K562 (cell line): ENCODE data around the gene HOXD9. TPM values are rescaled to one million over a fixed set of nuclear protein-coding genes. Genes with fewer than 3 reads are reported as not detected.

Experiments
- ATAC-seq: fragments of 200-7000 bp; cut with Tn5 transposase; 3 replicates; pipeline ENCODE4 v1.9.1; 2020; ENCODE audit warnings: moderate library complexity
- BruUV-seq: library from RNA; stranded (reverse); fragments of 400-500 nt; replicated peaks from 2 replicates; lab custom pipeline; 2021; lab: Mats Ljungman, UMichigan
- CTCF ChIA-PET: fragments of 300-600 bp; formaldehyde crosslinking; extraction: SDS; loops from one replicate; lab custom pipeline; 2021; ENCODE audit warnings: low intra/inter-chr PET ratio; lab: Yijun Ruan, JAX
- POLR2A ChIA-PET: fragments of 300-600, 350-650 bp; sonication (Branson Sonifier 250); formaldehyde crosslinking; extraction: SDS; loops from one replicate; lab custom pipeline; 2021; ENCODE audit warnings: antibody characterized with exemption, inconsistent platforms; lab: Yijun Ruan, JAX
- DNase-seq, 4 experiments: peaks; one replicate each; pipeline versions ENCODE4 v3.0.0 to v3.0.0-alpha.2; 2011 to 2018; ENCODE audit warnings: low spot score in 3 of 4, mixed read lengths in 3 of 4; ENCODE audit errors: extremely low read depth in 1 of 4
- FAIRE-seq: peaks from 2 replicates; lab custom pipeline; 2011; peaks lifted over from hg19 to GRCh38; lab: Jason Lieb, UNC
- H2AFZ ChIP-seq: 2 replicates; pipeline ENCODE4 v1.6.0; 2011; ENCODE audit warnings: low read depth, low read length, control low read depth, inconsistent platforms
- H3K27ac ChIP-seq: fragments of 200-600 bp; 3 replicates; pipeline ENCODE4 v1.8.0; 2011; ENCODE audit warnings: low read depth, mild to moderate bottlenecking, control low read depth, inconsistent platforms, low read length, moderate library complexity, mixed read lengths; ENCODE audit errors: extremely low read depth
- H3K27me3 ChIP-seq, 2 experiments: fragments of 300-600 bp in 1 of 2; 2 replicates in 1 of 2; 3 replicates in 1 of 2; pipeline versions ENCODE4 v1.6.0 to v1.8.0; 2011; ENCODE audit warnings: inconsistent platforms in 2 of 2, low read length in 2 of 2, mild to moderate bottlenecking in 1 of 2, mixed read lengths in 1 of 2, moderate library complexity in 1 of 2; ENCODE audit not compliant: control insufficient read depth in 2 of 2, insufficient read depth in 2 of 2
- H3K36me3 ChIP-seq: fragments of 300-600 bp; 3 replicates; pipeline ENCODE4 v1.8.0; 2011; ENCODE audit warnings: mild to moderate bottlenecking, low read length, inconsistent platforms; ENCODE audit not compliant: control insufficient read depth, insufficient read depth
- H3K4me1 ChIP-seq, 2 experiments: fragments of 200-600 bp in 1 of 2; replicated peaks in 1 of 2; 2 replicates in 1 of 2; 3 replicates in 1 of 2; pipeline versions ENCODE4 v1.5.1 to v1.8.0; 2011; ENCODE audit warnings: inconsistent platforms in 2 of 2, low read length in 2 of 2, mild to moderate bottlenecking in 1 of 2, mixed read lengths in 1 of 2, moderate library complexity in 1 of 2; ENCODE audit not compliant: control insufficient read depth in 2 of 2, insufficient read depth in 2 of 2
- H3K4me2 ChIP-seq: 2 replicates; pipeline ENCODE4 v1.6.1; 2011; ENCODE audit warnings: low read length, control low read depth, inconsistent platforms, mixed read lengths; ENCODE audit not compliant: insufficient read depth
- H3K4me3 ChIP-seq: fragments of 200-600 bp; sonication (generic), shearing (Covaris generic); 2 replicates; pipeline ENCODE4 v1.5.1; 2016; ENCODE audit warnings: control low read depth, inconsistent platforms
- H3K79me2 ChIP-seq: fragments of 200-600 bp; 3 replicates; pipeline ENCODE4 v1.8.0; 2011; ENCODE audit warnings: low read length, inconsistent platforms; ENCODE audit not compliant: control insufficient read depth, insufficient read depth
- H3K9ac ChIP-seq, 2 experiments: 2 replicates each; pipeline versions ENCODE4 v1.6.0 to v1.6.1; 2011; ENCODE audit warnings: low read depth in 2 of 2, low read length in 2 of 2, control low read depth in 1 of 2, inconsistent platforms in 1 of 2, mild to moderate bottlenecking in 1 of 2, mixed read lengths in 1 of 2; ENCODE audit not compliant: insufficient read depth in 1 of 2
- H3K9me1 ChIP-seq: one replicate; pipeline ENCODE4 v1.6.0; 2011; ENCODE audit warnings: inconsistent platforms, mild to moderate bottlenecking, low read length, moderate library complexity; ENCODE audit not compliant: control insufficient read depth, insufficient read depth
- H3K9me3 ChIP-seq: replicated peaks from 2 replicates; pipeline ENCODE4 v1.5.1; 2011; ENCODE audit warnings: low read depth, low read length, inconsistent platforms; ENCODE audit not compliant: control insufficient read depth, insufficient read depth
- H4K20me1 ChIP-seq: replicated peaks from 2 replicates; pipeline ENCODE4 v1.6.1; 2011; ENCODE audit warnings: low read length, inconsistent platforms, mixed read lengths; ENCODE audit not compliant: control insufficient read depth, insufficient read depth
- EGR1 ChIP-seq: fragments of 450-650 bp; conservative IDR thresholded peaks from 2 replicates; pipeline ENCODE4 v1.6.1; 2017; ENCODE audit warnings: mild to moderate bottlenecking
- MYBL2 ChIP-seq, 2 experiments: fragments of 450-650 bp in 1 of 2; sonication (generic) in 1 of 2; formaldehyde crosslinking in 1 of 2; IDR thresholded peaks; 2 replicates each; pipeline versions ENCODE4 v1.6.1 to v1.8.1; 2017 to 2022; ENCODE audit warnings: borderline replicate concordance in 1 of 2, inconsistent platforms in 1 of 2, low read depth in 1 of 2, mild to moderate bottlenecking in 1 of 2, missing genetic modification reagents in 1 of 2, moderate library complexity in 1 of 2
- RNF2 ChIP-seq: sonication (generic); IDR thresholded peaks from 2 replicates; pipeline ENCODE4 v1.6.1; 2016
- VEZF1 ChIP-seq: fragments of 200-800 bp; sonication (Bioruptor generic); IDR thresholded peaks from 2 replicates; pipeline ENCODE4 v1.6.1; 2017; ENCODE audit warnings: missing genetic modification characterization, missing compliant biosample characterization
- ZBTB2 ChIP-seq: fragments of 450-650 bp; IDR thresholded peaks from 2 replicates; pipeline ENCODE4 v1.6.1; 2016; ENCODE audit warnings: antibody characterized with exemption
- ZNF766 ChIP-seq: fragments of 200-800 bp; sonication (Bioruptor generic); conservative IDR thresholded peaks from 2 replicates; pipeline ENCODE4 v1.6.1; 2016; ENCODE audit warnings: missing genetic modification characterization, missing compliant biosample characterization
- WGBS: fragments of 100-300 bp; shearing (Covaris generic); methylation state at CpG from one replicate; pipeline ENCODE4 v1.1.6; 2016; ENCODE audit warnings: low coverage, mixed read lengths; ENCODE audit not compliant: insufficient coverage; ENCODE audit errors: missing lambda C conversion rate; 5-methylcytosine and 5-hydroxymethylcytosine counted together
- in situ Hi-C: fragments of 300-500 bp; cut with MboI; formaldehyde crosslinking; loops from 4 replicates; pipeline ENCODE4 v1.15.0; 2018; ENCODE audit warnings: inconsistent platforms, mixed read lengths
- intact Hi-C: fragments of 100-400 bp; cut with micrococcal nuclease; formaldehyde crosslinking; loops from 2 replicates; pipeline ENCODE4 v1.14.2; 2022
- polyA plus RNA-seq, 8 experiments: library from polyadenylated mRNA; depleted of rRNA in 4 of 8; stranded (reverse) in 5 of 8; unstranded in 3 of 8; fragments of >200 nt; fragmentation: Nextera tagmentation in 2 of 8; fragmentation: Illumina TruSeq in 1 of 8; extraction: Ambion mirVana in 2 of 8; extraction: Trizol in 1 of 8; gene quantifications; 2 replicates each; pipeline versions ENCODE4 v1.2.1 to v1.2.3, GENCODE V29; 2011 to 2014; ENCODE audit warnings: inconsistent platforms in 1 of 8, missing spikeins in 1 of 8
- total RNA-seq, 7 experiments: library from RNA; depleted of rRNA in 6 of 7; stranded (reverse); fragments of >200 nt in 6 of 7; fragmentation: Illumina TruSeq in 2 of 7; extraction: Trizol in 2 of 7; gene quantifications; 2 replicates each; pipeline versions ENCODE4 v1.2.1 to v1.2.3, GENCODE V29; 2011 to 2021; ENCODE audit warnings: low replicate concordance in 1 of 7

Gene HOXD9
- total and polyA plus RNA-seq, 9 of the 15 experiments (the other 6 are each of a cell fraction or from before 2014, with no cell fraction given), result not detected

GRCh38 chr2:176079285-176079830, 43.2 kb upstream of the HOXD9 start:
- Histone ChIP-seq H3K79me2 (no peaks in the 10 kb centered on the region), H3K27me3 (peaks cover 45 to 68% of the 10 kb centered on the region in 2 experiments), H3K9ac (peak overlapping the region in 1 of 2 experiments; percentile 89; a peak in 3 of 4 replicates), H3K4me2 (peak overlapping the region; percentile 84), H3K9me1 (no peaks in the 10 kb centered on the region), H3K36me3 (no peaks in the 10 kb centered on the region), H2AFZ (peak overlapping the region; percentile 79), H3K4me3 (peak overlapping the region; percentile 52), H3K4me1 (peaks cover 3 to 29% of the 10 kb centered on the region in 2 experiments; a peak in 3 of 5 replicates), H3K27ac (no peak overlapping the region), H4K20me1 (no peaks in the 10 kb centered on the region), H3K9me3 (peaks cover 10% of the 10 kb centered on the region)
- in situ Hi-C loops, result loop anchor here (10.0 to 25.0 kb wide), 2 partner anchors 395 to 1042 kb away; no protein-coding TSS in a partner anchor
- POLR2A ChIA-PET, result interaction anchor here (0.6 to 1.0 kb wide), 4 partner anchors 77 to 911 kb away, joined by 3 to 4 read pairs (median 3); partner anchors contain the start of gene LNPK
- CTCF ChIA-PET, result interaction anchor here (0.6 to 3.8 kb wide), 8 partner anchors 11 to 1825 kb away, joined by 3 to 36 read pairs (median 4); no protein-coding TSS in a partner anchor
- no TSS peak for BruUV-seq
- TF ChIP-seq VEZF1 (CRISPR knock-in tag) (peak; percentile 10; the same call in 1 of the 2 replicates), ZBTB2 (no peak), MYBL2 (IDR thresholded peaks at IDR 0.05; ENCODE audit: low read depth) (no peak), MYBL2 (CRISPR knock-in tag; IDR thresholded peaks at IDR 0.05; ENCODE audit: borderline replicate concordance) (no peak), ZNF766 (CRISPR knock-in tag) (peak; percentile 59; the same call in 1 of the 2 replicates), EGR1 (peak; percentile 22; the same call in 1 of the 2 replicates), RNF2 (0 out of 2 replicates have a peak, but pooled peaks have one; percentile 47)
- peak in 2 of 4 experiments; percentile 27 to 56 for DNase-seq
- 3% methylated on average over 24 of the region's 30 CpGs for WGBS
- no peak for FAIRE-seq
- intact Hi-C loops, result loop anchor here (1.0 to 10.0 kb wide), 3 partner anchors 115 to 389 kb away; no protein-coding TSS in a partner anchor
- peak; percentile 73 for ATAC-seq
